SIG-M5 treated with dmso at 0.1 percent for 504 hours (cell line): ENCODE results near the gene FOXP1.
"Not testable (repeated sequence)": the region's sequence is repeated elsewhere in the genome, so short reads cannot be mapped to it uniquely, and the experiment has no call there.

ENCODE experiments used
- DNase-seq: peaks from one replicate; lab custom pipeline; 2025; ENCODE audit not compliant: unreplicated experiment; lab: John Stamatoyannopoulos, UW

Gene FOXP1

GRCh38 chr3:71030748-71031147, 552.8 kb downstream of the FOXP1 start:
- no peak for DNase-seq

GRCh38 chr3:71029770-71030169, 553.8 kb downstream of the FOXP1 start:
- DNase-seq = no peak

GRCh38 chr3:71028802-71029201, 554.7 kb downstream of the FOXP1 start:
- no peak for DNase-seq

GRCh38 chr3:71028184-71028583, 555.3 kb downstream of the FOXP1 start:
- DNase-seq = no peak

GRCh38 chr3:71026634-71027578, 556.6 kb downstream of the FOXP1 start:
- DNase-seq = peak; percentile 51

GRCh38 chr3:71025516-71025915, 558.0 kb downstream of the FOXP1 start:
- DNase-seq = no peak

- no peak for DNase-seq
Measured at GRCh38 chr3:71025010-71025409, 558.5 kb downstream of the FOXP1 start.

- DNase-seq = no peak
Measured at GRCh38 chr3:71022551-71023335, 560.8 kb downstream of the FOXP1 start.

GRCh38 chr3:71018799-71019198, 564.7 kb downstream of the FOXP1 start:
- DNase-seq = no peak

- DNase-seq = no peak
Measured at GRCh38 chr3:71016178-71016845, 567.2 kb downstream of the FOXP1 start.

- not testable (repeated sequence) for DNase-seq
Measured at GRCh38 chr3:71014616-71015015, 568.9 kb downstream of the FOXP1 start.

GRCh38 chr3:71012971-71013370, 570.6 kb downstream of the FOXP1 start:
- DNase-seq = no peak

GRCh38 chr3:71011565-71012287, 571.8 kb downstream of the FOXP1 start:
- DNase-seq = no peak

- no peak for DNase-seq
Measured at GRCh38 chr3:71010726-71011455, 572.6 kb downstream of the FOXP1 start.

- DNase-seq = no peak
Measured at GRCh38 chr3:71008350-71008935, 575.1 kb downstream of the FOXP1 start.

GRCh38 chr3:71006810-71007785, 576.4 kb downstream of the FOXP1 start:
- DNase-seq = peak; percentile 52

GRCh38 chr3:71005702-71006321, 577.7 kb downstream of the FOXP1 start:
- no peak for DNase-seq

GRCh38 chr3:71003511-71003910, 580.0 kb downstream of the FOXP1 start:
- DNase-seq = no peak
